Testis (tissue), 2 donors: ENCODE measurements around the gene MEP1B.

Source experiments
- POLR2A ChIP-seq: fragments of 450-650 bp; IDR thresholded peaks from one replicate; pipeline ENCODE4 v1.6.1; 2017; ENCODE audit warnings: antibody characterized with exemption, mild to moderate bottlenecking, moderate library complexity
- TF ChIP-seq, protein P1 (sequence below), 3 experiments: fragments of 450-650 bp in 2 of 3; fragments of 200-600 bp in 1 of 3; sonication (generic) in 1 of 3; IDR thresholded peaks; one replicate each; pipeline ENCODE4 v1.5.1; 2016 to 2019; ENCODE audit warnings: antibody characterized with exemption in 3 of 3, mild to moderate bottlenecking in 2 of 3, moderate library complexity in 1 of 3

DNA sequence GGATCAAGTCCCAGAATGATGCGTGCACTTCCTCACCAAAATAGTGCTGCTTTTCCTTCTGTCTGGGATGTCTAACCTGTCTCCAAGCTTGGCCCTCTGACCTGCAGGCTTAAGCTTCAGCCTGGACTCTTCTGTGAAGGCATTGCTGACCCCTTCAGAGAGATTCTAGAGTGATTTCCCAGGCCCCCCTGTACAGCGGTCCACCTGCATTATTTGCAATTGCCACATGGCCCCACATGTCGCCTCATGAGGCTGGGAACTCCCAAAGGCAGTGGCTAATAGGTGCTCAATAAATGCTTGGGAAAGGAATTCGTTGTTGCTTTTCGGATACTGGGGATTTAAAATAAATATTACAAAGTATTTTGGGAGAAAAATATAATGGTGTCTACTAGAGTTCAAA is 32.3 kb upstream of the MEP1B start:
- TF ChIP-seq, protein P1, sequence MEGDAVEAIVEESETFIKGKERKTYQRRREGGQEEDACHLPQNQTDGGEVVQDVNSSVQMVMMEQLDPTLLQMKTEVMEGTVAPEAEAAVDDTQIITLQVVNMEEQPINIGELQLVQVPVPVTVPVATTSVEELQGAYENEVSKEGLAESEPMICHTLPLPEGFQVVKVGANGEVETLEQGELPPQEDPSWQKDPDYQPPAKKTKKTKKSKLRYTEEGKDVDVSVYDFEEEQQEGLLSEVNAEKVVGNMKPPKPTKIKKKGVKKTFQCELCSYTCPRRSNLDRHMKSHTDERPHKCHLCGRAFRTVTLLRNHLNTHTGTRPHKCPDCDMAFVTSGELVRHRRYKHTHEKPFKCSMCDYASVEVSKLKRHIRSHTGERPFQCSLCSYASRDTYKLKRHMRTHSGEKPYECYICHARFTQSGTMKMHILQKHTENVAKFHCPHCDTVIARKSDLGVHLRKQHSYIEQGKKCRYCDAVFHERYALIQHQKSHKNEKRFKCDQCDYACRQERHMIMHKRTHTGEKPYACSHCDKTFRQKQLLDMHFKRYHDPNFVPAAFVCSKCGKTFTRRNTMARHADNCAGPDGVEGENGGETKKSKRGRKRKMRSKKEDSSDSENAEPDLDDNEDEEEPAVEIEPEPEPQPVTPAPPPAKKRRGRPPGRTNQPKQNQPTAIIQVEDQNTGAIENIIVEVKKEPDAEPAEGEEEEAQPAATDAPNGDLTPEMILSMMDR (IDR thresholded peaks at IDR 0.05) = no peak
- no peak for TF ChIP-seq POLR2A
